ENCODE measurements around the gene PLEKHA7. TPM values are rescaled to one million over a fixed set of nuclear protein-coding genes. Genes with fewer than 3 reads are reported as not detected.

Gene PLEKHA7
- polyA plus RNA-seq, 1 of the 3 experiments (the other 2 are of a cell fraction): 0.12 TPM

GRCh38 chr11:16745950-16746605 lies 268.1 kb downstream of the PLEKHA7 start:
- Histone ChIP-seq H3K9me3 (no peaks in the 10 kb centered on the region), H3K4me3 (ENCODE audit: low read depth in 2 of 2, low read length in 1 of 2) (no peak overlapping the region), H3K36me3 (replicated peaks in 1 of 2; ENCODE audit: control insufficient read depth in 1 of 2, insufficient read depth in 2 of 2, low read length in 1 of 2) (peaks cover 83 to 88% of the 10 kb centered on the region in 2 experiments), H3F3A (replicated peaks; ENCODE audit: insufficient read depth) (peaks cover 8% of the 10 kb centered on the region), H3K79me2 (ENCODE audit: insufficient read depth) (peaks cover 86% of the 10 kb centered on the region), H3K4me1 (ENCODE audit: control insufficient read depth in 1 of 2, insufficient read depth in 2 of 2, low read depth in 1 of 2, low read length in 1 of 2) (peaks cover 0 to 5% of the 10 kb centered on the region in 2 experiments; a peak in 2 of 4 replicates), H3K27ac (ENCODE audit: low read depth in 2 of 2, low read length in 1 of 2) (no peak overlapping the region), H2AFZ (ENCODE audit: low read depth) (no peak overlapping the region), H3K9ac (no peak overlapping the region), H4K20me1 (ENCODE audit: insufficient read depth) (peaks cover 65% of the 10 kb centered on the region), H3K9me2 (no peaks in the 10 kb centered on the region), H3K27me3 (ENCODE audit: insufficient read depth) (no peaks in the 10 kb centered on the region), H3K4me2 (no peak overlapping the region)
- ChIA-PET CTCF (no interaction called here), POLR2A (no interaction called here)
- DNase-seq: no peak
- 55% methylated on average over 2 of the region's 2 CpGs for WGBS (ENCODE audit: low lambda C conversion rate)
- TF ChIP-seq POLR2AphosphoS5 (IDR thresholded peaks at IDR 0.05; ENCODE audit: low read depth, low read length): no peak
- TF ChIP-seq YY1 (IDR thresholded peaks at IDR 0.05; ENCODE audit: low read depth): no peak
- no peak for TF ChIP-seq TAF1 (IDR thresholded peaks at IDR 0.05; ENCODE audit: borderline replicate concordance, low read depth, low read length)
- no peak for TF ChIP-seq IRF3 (IDR thresholded peaks at IDR 0.05; ENCODE audit: low read depth, low read length)

- no peaks in the 10 kb centered on the region for H3K27me3 ChIP-seq (ENCODE audit: insufficient read depth)
- no peaks in the 10 kb centered on the region for H3K9me3 ChIP-seq
- no peaks in the 10 kb centered on the region for H3K9me2 ChIP-seq
- no peak overlapping the region for H3K4me3 ChIP-seq (ENCODE audit: low read depth in 2 of 2, low read length in 1 of 2)
- H3K27ac ChIP-seq (ENCODE audit: low read depth in 2 of 2, low read length in 1 of 2): no peak overlapping the region; a peak in 1 of 4 replicates
- no peak for DNase-seq
- no peak overlapping the region for H3K9ac ChIP-seq
- H3K79me2 ChIP-seq (ENCODE audit: insufficient read depth): peaks cover 96% of the 10 kb centered on the region
- no peak overlapping the region for H3K4me2 ChIP-seq
- ChIA-PET CTCF (interaction anchor here (0.6 to 0.7 kb wide), 2 partner anchors 14 to 1197 kb away, joined by 3 read pairs; no protein-coding TSS in a partner anchor), POLR2A (interaction anchor here (0.5 to 0.8 kb wide), 2 partner anchors 10 to 1272 kb away, joined by 3 to 4 read pairs; no protein-coding TSS in a partner anchor)
- WGBS (ENCODE audit: low lambda C conversion rate): 97% methylated on average over 5 of the region's 5 CpGs
- peaks cover 4 to 11% of the 10 kb centered on the region in 2 experiments; a peak in 2 of 4 replicates for H3K4me1 ChIP-seq (ENCODE audit: control insufficient read depth in 1 of 2, insufficient read depth in 2 of 2, low read depth in 1 of 2, low read length in 1 of 2)
- H4K20me1 ChIP-seq (ENCODE audit: insufficient read depth): peaks cover 73% of the 10 kb centered on the region
- peaks cover 64 to 73% of the 10 kb centered on the region in 2 experiments for H3K36me3 ChIP-seq (replicated peaks in 1 of 2; ENCODE audit: control insufficient read depth in 1 of 2, insufficient read depth in 2 of 2, low read length in 1 of 2)
- no peak overlapping the region for H2AFZ ChIP-seq (ENCODE audit: low read depth)
- peaks cover 5% of the 10 kb centered on the region for H3F3A ChIP-seq (replicated peaks; ENCODE audit: insufficient read depth)
- TF ChIP-seq EZH2phosphoT487 (IDR thresholded peaks at IDR 0.05; ENCODE audit: borderline replicate concordance, low read depth): no peak
- TF ChIP-seq EP300 (IDR thresholded peaks at IDR 0.05; ENCODE audit: borderline replicate concordance in 1 of 2, low read depth in 1 of 2, low read length in 1 of 2): no peak
- TF ChIP-seq IRF3 (IDR thresholded peaks at IDR 0.05; ENCODE audit: low read depth, low read length): no peak
- TF ChIP-seq POLR2AphosphoS5 (IDR thresholded peaks at IDR 0.05; ENCODE audit: low read depth, low read length): no peak
- TF ChIP-seq NRF1 (IDR thresholded peaks at IDR 0.05; ENCODE audit: low read depth, low read length): no peak
- no peak for TF ChIP-seq USF2 (IDR thresholded peaks at IDR 0.05; ENCODE audit: borderline replicate concordance, low read depth, low read length)
- TF ChIP-seq CTCF (IDR thresholded peaks at IDR 0.05): no peak
- TF ChIP-seq NFIC (IDR thresholded peaks at IDR 0.05; ENCODE audit: borderline replicate concordance): no peak
- TF ChIP-seq CHD2 (IDR thresholded peaks at IDR 0.05; ENCODE audit: low read length, partially characterized antibody): no peak
- no peak for TF ChIP-seq ZBTB33 (IDR thresholded peaks at IDR 0.05; ENCODE audit: borderline replicate concordance, low read depth)
- TF ChIP-seq SMC3 (IDR thresholded peaks at IDR 0.05; ENCODE audit: low read depth, low read length): no peak
- no peak for TF ChIP-seq JUND (IDR thresholded peaks at IDR 0.05)
- no peak for TF ChIP-seq RCOR1 (IDR thresholded peaks at IDR 0.05; ENCODE audit: low read length)
- TF ChIP-seq USF1 (IDR thresholded peaks at IDR 0.05; ENCODE audit: borderline replicate concordance, low read depth): no peak
These were observed 270.0 kb downstream of the PLEKHA7 start for GRCh38 chr11:16744128-16744725.
